ENCODE measurements around the gene TEX2. TPM values are rescaled to one million over a fixed set of nuclear protein-coding genes. Genes with fewer than 3 reads are reported as not detected.

TEX2 gene
- total and polyA plus RNA-seq, 7 experiments from 2014 or later: 7.9 to 24.2 (median 14.4) TPM

- Histone ChIP-seq H3K27ac (ENCODE audit: low read depth, low read length) (no peak overlapping the region), H3K4me3 (ENCODE audit: low read length) (no peak overlapping the region), H3K9me3 (ENCODE audit: control insufficient read depth in 2 of 3, low read length in 3 of 3) (no peaks in the 10 kb centered on the region), H3K36me3 (ENCODE audit: control insufficient read depth in 2 of 3, insufficient read depth in 3 of 3, low read length in 3 of 3) (no peaks in the 10 kb centered on the region), H3K4me1 (ENCODE audit: control insufficient read depth in 2 of 2, insufficient read depth in 2 of 2, low read length in 2 of 2) (no peaks in the 10 kb centered on the region), H3K27me3 (ENCODE audit: control insufficient read depth in 2 of 2, insufficient read depth in 2 of 2, low read length in 2 of 2) (no peaks in the 10 kb centered on the region)
- Mint-ChIP-seq H3K27me3 (no peaks in the 10 kb centered on the region), H3K9me3 (no peaks in the 10 kb centered on the region), H3K27ac (no peak overlapping the region), H3K36me3 (peaks cover 0 to 14% (median under 1%) of the 10 kb centered on the region in 5 donors), H3K4me1 (peaks cover 5 to 47% (median 30%) of the 10 kb centered on the region in 7 donors), H3K4me3 (no peak overlapping the region)
- ChIA-PET POLR2A (interaction anchor here (1.4 kb wide), 1 partner anchor 9 kb away, joined by 3 read pairs; no protein-coding TSS in a partner anchor), CTCF (no interaction called here)
- no peak for DNase-seq
- ATAC-seq: no peak
- intact Hi-C loops (cut with micrococcal nuclease): no loop called here
Observed at GRCh38 chr17:64254755-64255154, 8.3 kb downstream of the TEX2 start.

GRCh38 chr17:64253470-64253869 lies 9.6 kb downstream of the TEX2 start:
- Histone ChIP-seq H3K9me3 (ENCODE audit: control insufficient read depth in 2 of 3, low read length in 3 of 3) (no peaks in the 10 kb centered on the region), H3K36me3 (ENCODE audit: control insufficient read depth in 2 of 3, insufficient read depth in 3 of 3, low read length in 3 of 3) (no peaks in the 10 kb centered on the region), H3K4me3 (ENCODE audit: low read length) (no peak overlapping the region), H3K27me3 (ENCODE audit: control insufficient read depth in 2 of 2, insufficient read depth in 2 of 2, low read length in 2 of 2) (no peaks in the 10 kb centered on the region), H3K4me1 (ENCODE audit: control insufficient read depth in 2 of 2, insufficient read depth in 2 of 2, low read length in 2 of 2) (no peaks in the 10 kb centered on the region), H3K27ac (ENCODE audit: low read depth, low read length) (no peak overlapping the region)
- Mint-ChIP-seq H3K4me1 (peaks cover 3 to 49% (median 31%) of the 10 kb centered on the region in 7 donors), H3K27ac (peak overlapping the region in 1 of 9 donors; percentile 23), H3K27me3 (no peaks in the 10 kb centered on the region), H3K4me3 (no peak overlapping the region), H3K36me3 (peaks cover 0 to 14% (median 0%) of the 10 kb centered on the region in 5 donors), H3K9me3 (no peaks in the 10 kb centered on the region)
- intact Hi-C loops (cut with micrococcal nuclease): no loop called here
- CTCF ChIA-PET: interaction anchor here (1.4 kb wide), 1 partner anchor 29 kb away, joined by 3 read pairs; no protein-coding TSS in a partner anchor
- DNase-seq: no peak
- POLR2A ChIA-PET: interaction anchor here (1.4 kb wide), 1 partner anchor 10 kb away, joined by 3 read pairs; no protein-coding TSS in a partner anchor
- no peak for ATAC-seq

GRCh38 chr17:64252831-64253230 lies 10.2 kb downstream of the TEX2 start:
- Mint-ChIP-seq H3K9me3 (no peaks in the 10 kb centered on the region), H3K4me1 (peaks cover 3 to 51% (median 33%) of the 10 kb centered on the region in 7 donors), H3K36me3 (peaks cover 0 to 17% (median 0%) of the 10 kb centered on the region in 5 donors), H3K4me3 (no peak overlapping the region), H3K27me3 (no peaks in the 10 kb centered on the region), H3K27ac (peak overlapping the region in 1 of 9 donors; percentile 14)
- ChIA-PET POLR2A (no interaction called here), CTCF (interaction anchor here (1.4 kb wide), 1 partner anchor 30 kb away, joined by 3 read pairs; no protein-coding TSS in a partner anchor)
- Histone ChIP-seq H3K36me3 (ENCODE audit: control insufficient read depth in 2 of 3, insufficient read depth in 3 of 3, low read length in 3 of 3) (no peaks in the 10 kb centered on the region), H3K27me3 (ENCODE audit: control insufficient read depth in 2 of 2, insufficient read depth in 2 of 2, low read length in 2 of 2) (no peaks in the 10 kb centered on the region), H3K9me3 (ENCODE audit: control insufficient read depth in 2 of 3, low read length in 3 of 3) (no peaks in the 10 kb centered on the region), H3K4me3 (ENCODE audit: low read length) (no peak overlapping the region), H3K4me1 (ENCODE audit: control insufficient read depth in 2 of 2, insufficient read depth in 2 of 2, low read length in 2 of 2) (no peaks in the 10 kb centered on the region), H3K27ac (ENCODE audit: low read depth, low read length) (no peak overlapping the region)
- no peak for ATAC-seq
- DNase-seq: no peak
- intact Hi-C loops (cut with micrococcal nuclease): no loop called here

- Mint-ChIP-seq H3K27me3 (no peaks in the 10 kb centered on the region), H3K36me3 (peaks cover 0 to 27% (median 0%) of the 10 kb centered on the region in 5 donors), H3K4me1 (peaks cover 0 to 47% (median 34%) of the 10 kb centered on the region in 7 donors), H3K27ac (peak overlapping the region in 1 of 9 donors; percentile 37), H3K9me3 (no peaks in the 10 kb centered on the region), H3K4me3 (no peak overlapping the region)
- no peak for DNase-seq
- Histone ChIP-seq H3K36me3 (ENCODE audit: control insufficient read depth in 2 of 3, insufficient read depth in 3 of 3, low read length in 3 of 3) (no peaks in the 10 kb centered on the region), H3K27me3 (ENCODE audit: control insufficient read depth in 2 of 2, insufficient read depth in 2 of 2, low read length in 2 of 2) (no peaks in the 10 kb centered on the region), H3K4me3 (ENCODE audit: low read length) (no peak overlapping the region), H3K27ac (ENCODE audit: low read depth, low read length) (no peak overlapping the region), H3K4me1 (ENCODE audit: control insufficient read depth in 2 of 2, insufficient read depth in 2 of 2, low read length in 2 of 2) (no peaks in the 10 kb centered on the region), H3K9me3 (ENCODE audit: control insufficient read depth in 2 of 3, low read length in 3 of 3) (no peaks in the 10 kb centered on the region)
- intact Hi-C loops (cut with micrococcal nuclease): no loop called here
- POLR2A ChIA-PET: no interaction called here
- CTCF ChIA-PET: no interaction called here
- ATAC-seq: no peak
Observed at GRCh38 chr17:64250233-64250835, 12.7 kb downstream of the TEX2 start.

GRCh38 chr17:64247836-64248235 lies 15.2 kb downstream of the TEX2 start:
- H3K36me3 Mint-ChIP-seq: peaks cover 0 to 23% (median 0%) of the 10 kb centered on the region in 5 donors
- H3K27ac ChIP-seq (ENCODE audit: low read depth, low read length): no peak overlapping the region
- no peak overlapping the region for H3K4me3 Mint-ChIP-seq
- ChIA-PET POLR2A (interaction anchor here (0.6 kb wide), 1 partner anchor 901 kb away, joined by 3 read pairs; no protein-coding TSS in a partner anchor), CTCF (no interaction called here)
- no peaks in the 10 kb centered on the region for H3K4me1 ChIP-seq (ENCODE audit: control insufficient read depth in 2 of 2, insufficient read depth in 2 of 2, low read length in 2 of 2)
- H3K27me3 ChIP-seq (ENCODE audit: control insufficient read depth in 2 of 2, insufficient read depth in 2 of 2, low read length in 2 of 2): no peaks in the 10 kb centered on the region
- no peaks in the 10 kb centered on the region for H3K27me3 Mint-ChIP-seq
- H3K27ac Mint-ChIP-seq: peak overlapping the region in 1 of 9 donors; percentile 55
- peaks cover 0 to 52% (median 39%) of the 10 kb centered on the region in 7 donors for H3K4me1 Mint-ChIP-seq
- DNase-seq (no peak), ATAC-seq (no peak)
- H3K4me3 ChIP-seq (ENCODE audit: low read length): no peak overlapping the region
- no peaks in the 10 kb centered on the region for H3K9me3 ChIP-seq (ENCODE audit: control insufficient read depth in 2 of 3, low read length in 3 of 3)
- H3K9me3 Mint-ChIP-seq: no peaks in the 10 kb centered on the region
- intact Hi-C loops (cut with micrococcal nuclease): no loop called here
- H3K36me3 ChIP-seq (ENCODE audit: control insufficient read depth in 2 of 3, insufficient read depth in 3 of 3, low read length in 3 of 3): no peaks in the 10 kb centered on the region

GRCh38 chr17:64245218-64246145 lies 17.6 kb downstream of the TEX2 start:
- no peak overlapping the region for H3K4me3 Mint-ChIP-seq

More at GRCh38 chr17:64245218-64246145, 17.6 kb downstream of the TEX2 start:
- no peak overlapping the region for H3K27ac ChIP-seq (ENCODE audit: low read depth, low read length)
- no peaks in the 10 kb centered on the region for H3K9me3 Mint-ChIP-seq
- no peaks in the 10 kb centered on the region for H3K27me3 Mint-ChIP-seq
- H3K27me3 ChIP-seq (ENCODE audit: control insufficient read depth in 2 of 2, insufficient read depth in 2 of 2, low read length in 2 of 2): no peaks in the 10 kb centered on the region
- CTCF ChIA-PET: no interaction called here
- H3K4me3 ChIP-seq (ENCODE audit: low read length): no peak overlapping the region
- intact Hi-C loops (cut with micrococcal nuclease): no loop called here
- DNase-seq: no peak
- peaks cover 0 to 17% (median 0%) of the 10 kb centered on the region in 5 donors for H3K36me3 Mint-ChIP-seq
- POLR2A ChIA-PET: interaction anchor here (0.6 to 0.7 kb wide), 2 partner anchors 10 to 22 kb away, joined by 3 to 8 read pairs; no protein-coding TSS in a partner anchor
- H3K9me3 ChIP-seq (ENCODE audit: control insufficient read depth in 2 of 3, low read length in 3 of 3): no peaks in the 10 kb centered on the region
- H3K4me1 Mint-ChIP-seq: peaks cover 0 to 48% (median 37%) of the 10 kb centered on the region in 7 donors
- ATAC-seq: no peak
- H3K36me3 ChIP-seq (ENCODE audit: control insufficient read depth in 2 of 3, insufficient read depth in 3 of 3, low read length in 3 of 3): no peaks in the 10 kb centered on the region
- no peak overlapping the region for H3K27ac Mint-ChIP-seq
- H3K4me1 ChIP-seq (ENCODE audit: control insufficient read depth in 2 of 2, insufficient read depth in 2 of 2, low read length in 2 of 2): peaks cover 0 to 1% of the 10 kb centered on the region in 2 donors

All from naive thymus-derived CD4-positive, alpha-beta T cell (primary cell).